Measurements from ENCODE around the gene MANBA.
A peak's percentile ranks its signal among the peaks of the same experiment; 100 is the strongest.
"Not testable (repeated sequence)": the region's sequence is repeated elsewhere in the genome, so short reads cannot be mapped to it uniquely, and the experiment has no call there.

Gene MANBA

GRCh38 chr4:102761906-102762305 lies 1.1 kb upstream of the MANBA start:
- DNase-seq (ENCODE audit: low spot score): no peak

DNA sequence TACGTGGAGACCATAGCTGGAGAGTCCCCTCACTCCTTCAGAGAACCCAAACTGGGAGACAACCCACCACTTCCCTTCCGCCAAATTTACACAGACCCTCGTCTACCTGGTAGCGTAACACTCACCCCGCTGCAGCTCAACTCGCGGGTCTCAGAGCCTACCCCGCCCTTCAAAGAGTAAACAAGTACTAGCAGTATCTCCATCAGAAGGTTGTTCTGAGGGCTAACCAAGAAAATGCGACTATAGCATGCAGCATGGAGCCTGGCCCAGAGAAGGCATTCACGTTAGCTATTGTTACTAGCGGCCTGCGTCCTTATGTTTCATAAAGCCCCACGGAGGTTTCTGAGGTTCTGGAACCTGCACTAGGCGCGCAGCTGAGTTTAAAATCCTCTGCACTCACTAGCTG lies 531 bp upstream of the MANBA start:
- peak; percentile 70 for DNase-seq (ENCODE audit: low spot score)

- DNase-seq (ENCODE audit: low spot score): peak; percentile 54
Measured at GRCh38 chr4:102759831-102760644, 730 bp downstream of the MANBA start.

DNA sequence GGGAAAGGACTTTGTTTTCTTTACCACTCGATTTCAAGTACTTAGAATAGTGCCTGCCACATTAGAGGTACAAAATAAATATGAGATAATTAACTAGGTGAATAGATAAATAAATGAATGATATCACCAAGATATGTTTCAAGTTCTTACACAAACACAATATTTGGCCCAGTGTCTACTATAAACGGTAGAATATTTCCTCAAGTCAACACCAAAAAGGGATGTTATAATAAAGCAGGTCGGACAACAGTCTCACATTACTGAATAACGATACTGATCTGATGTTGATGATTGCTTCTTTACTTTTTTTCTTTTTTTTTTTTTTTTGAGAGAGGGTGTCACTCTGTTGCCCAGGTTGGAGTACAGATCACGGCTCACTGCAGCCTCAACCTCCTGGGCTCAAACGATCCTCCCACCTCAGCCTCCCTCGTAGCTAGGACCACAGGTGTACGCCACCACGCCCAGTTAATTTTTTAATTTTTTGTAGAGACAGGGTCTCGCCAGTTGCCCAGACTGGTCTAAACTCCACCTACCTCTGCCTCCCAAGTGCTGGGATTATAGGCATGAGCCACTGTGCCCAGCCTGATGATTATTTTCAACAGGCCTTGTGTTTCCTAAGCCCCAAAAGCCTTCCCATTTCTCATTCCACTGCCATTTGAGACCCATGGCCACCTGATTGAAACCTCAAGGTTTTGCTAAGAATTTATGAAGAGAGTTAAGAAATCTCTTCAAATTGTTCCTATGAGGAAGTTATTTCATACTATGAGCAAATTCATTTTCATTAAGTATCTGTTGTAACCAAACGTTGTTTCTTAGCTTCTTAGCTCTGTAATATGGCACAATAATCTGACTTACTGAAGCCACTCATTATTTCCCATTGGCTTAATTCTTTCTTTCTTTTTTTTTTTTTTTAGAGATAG lies 2.3 kb downstream of the MANBA start:
- no peak for DNase-seq (ENCODE audit: low spot score)

DNA sequence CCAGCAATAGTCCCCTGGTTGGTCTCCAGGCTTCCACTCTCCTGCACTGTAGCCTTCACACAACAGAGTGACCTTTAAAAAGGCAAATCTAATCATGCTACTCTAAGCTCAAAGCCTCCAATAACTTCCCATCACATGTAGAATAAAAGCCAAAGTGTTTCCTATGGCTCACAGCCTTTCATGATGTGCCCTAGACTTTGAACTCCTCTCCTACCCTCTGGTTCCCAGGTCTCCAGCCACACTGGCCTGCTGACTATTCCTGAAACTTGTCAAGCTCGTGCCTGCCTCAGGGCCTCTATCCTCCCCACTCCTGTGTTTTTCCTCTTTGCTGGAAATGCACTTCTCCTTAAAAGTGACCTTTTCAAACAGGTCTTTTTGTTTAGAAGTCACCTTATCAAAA lies 3.1 kb downstream of the MANBA start:
- peak; percentile 7 for DNase-seq (ENCODE audit: low spot score)

GRCh38 chr4:102754044-102754443 lies 6.7 kb downstream of the MANBA start:
- DNase-seq (ENCODE audit: low spot score): no peak

DNA sequence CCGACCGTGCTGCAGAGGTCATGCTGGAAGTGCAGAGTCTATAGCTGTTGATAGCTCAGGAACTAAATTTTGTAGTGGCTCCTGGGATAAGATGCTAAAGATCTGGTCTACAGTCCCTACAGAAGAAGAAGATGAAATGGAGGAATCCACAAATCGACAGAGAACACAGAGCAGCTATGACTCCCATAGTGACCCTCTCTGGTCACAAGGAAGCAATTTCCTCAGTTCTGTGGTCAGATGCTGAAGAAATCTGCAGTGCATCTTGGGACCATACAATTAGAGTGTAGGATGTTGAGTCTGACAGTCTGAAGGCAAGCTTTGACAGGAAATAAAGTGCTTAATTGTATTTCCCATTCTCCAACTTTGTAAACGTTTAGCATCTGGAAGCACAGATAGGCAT lies 8.8 kb downstream of the MANBA start:
- no peak for DNase-seq (ENCODE audit: low spot score)

GRCh38 chr4:102743352-102743751 lies 17.4 kb downstream of the MANBA start:
- not testable (repeated sequence) for DNase-seq (ENCODE audit: low spot score)

GRCh38 chr4:102738802-102739201 lies 22.0 kb downstream of the MANBA start:
- DNase-seq (ENCODE audit: low spot score): not testable (repeated sequence)

DNA sequence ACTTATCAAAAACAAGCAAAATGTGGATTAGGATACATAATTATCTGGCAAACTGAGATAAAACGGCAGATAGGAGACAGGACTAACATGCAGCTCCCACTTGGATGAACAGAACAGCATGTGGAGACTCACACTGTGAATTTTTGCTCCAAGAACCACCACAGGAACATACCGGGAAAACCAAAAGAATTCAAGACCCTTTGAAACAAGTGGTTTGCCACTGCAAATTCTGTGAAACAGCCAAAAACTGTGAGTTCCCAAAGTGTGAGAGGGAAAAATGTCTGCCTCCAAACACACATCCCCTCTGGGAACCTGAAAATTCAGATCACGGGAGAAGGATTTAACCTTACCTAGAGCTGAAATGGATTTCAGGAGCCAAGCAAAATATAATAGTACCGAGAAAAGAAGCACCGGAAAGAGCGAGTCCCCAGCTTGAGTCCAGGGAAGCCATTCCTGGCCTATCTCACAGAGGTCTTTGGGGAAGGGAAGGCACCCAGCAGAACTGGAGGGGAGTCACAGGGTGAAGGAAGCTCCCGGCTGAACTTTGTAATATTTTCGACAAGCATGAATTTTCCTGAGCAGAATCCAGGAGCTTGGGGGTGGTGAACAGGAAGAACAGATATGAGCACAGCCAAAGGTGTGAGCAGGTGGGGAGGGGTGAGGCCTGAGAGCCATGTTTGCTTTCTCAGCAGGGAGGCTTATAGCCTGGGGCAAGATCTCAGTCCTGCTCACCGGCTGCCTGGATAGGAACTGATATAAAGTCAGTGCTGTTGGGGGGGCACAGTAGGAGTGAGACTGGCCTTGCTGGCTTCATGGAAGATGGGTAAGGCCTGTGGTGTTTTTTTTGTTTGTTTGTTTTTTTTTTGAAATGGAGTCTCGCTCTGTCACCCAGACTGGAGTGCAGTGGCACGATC lies 23.9 kb downstream of the MANBA start:
- DNase-seq (ENCODE audit: low spot score): no peak

- no peak for DNase-seq (ENCODE audit: low spot score)
Measured at GRCh38 chr4:102735582-102735981, 25.2 kb downstream of the MANBA start.

DNA sequence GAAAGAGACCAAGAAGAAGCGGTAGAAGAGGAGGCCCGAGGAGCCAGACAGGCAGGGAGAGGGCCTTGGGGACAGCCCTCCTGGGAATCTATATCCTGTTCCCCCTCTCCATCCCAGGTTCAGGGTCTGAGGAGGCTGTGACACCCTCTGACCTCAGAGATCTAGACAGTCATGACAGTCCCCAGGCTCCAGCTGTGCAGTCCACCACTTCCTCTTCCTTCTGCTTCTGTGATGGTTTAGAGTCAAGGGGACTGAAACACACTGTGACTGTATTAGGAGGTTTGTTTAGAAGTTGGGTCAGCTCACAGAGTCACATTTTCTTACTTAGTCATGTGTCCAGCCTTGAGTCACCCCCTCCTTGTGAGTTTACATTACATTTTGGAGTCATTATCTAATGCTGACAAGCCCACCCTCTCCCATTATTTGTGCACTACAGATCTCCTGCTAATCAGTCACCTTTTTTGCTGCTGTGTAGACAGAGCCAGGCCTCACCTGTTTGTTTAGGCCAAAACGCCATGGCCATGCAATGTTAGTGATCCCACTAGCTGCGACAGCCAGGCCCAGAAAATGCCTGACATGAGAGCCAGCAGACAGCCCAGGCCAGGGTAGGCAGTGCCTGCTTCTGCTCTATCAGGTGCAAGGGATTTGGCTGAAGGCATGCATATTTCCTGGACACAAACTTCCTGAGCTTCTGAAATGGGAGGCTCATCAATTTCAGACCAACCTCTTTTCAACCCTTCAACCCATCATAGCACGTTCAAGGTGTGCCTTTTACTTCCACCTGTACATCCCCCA lies 26.0 kb downstream of the MANBA start:
- no peak for DNase-seq (ENCODE audit: low spot score)

DNA sequence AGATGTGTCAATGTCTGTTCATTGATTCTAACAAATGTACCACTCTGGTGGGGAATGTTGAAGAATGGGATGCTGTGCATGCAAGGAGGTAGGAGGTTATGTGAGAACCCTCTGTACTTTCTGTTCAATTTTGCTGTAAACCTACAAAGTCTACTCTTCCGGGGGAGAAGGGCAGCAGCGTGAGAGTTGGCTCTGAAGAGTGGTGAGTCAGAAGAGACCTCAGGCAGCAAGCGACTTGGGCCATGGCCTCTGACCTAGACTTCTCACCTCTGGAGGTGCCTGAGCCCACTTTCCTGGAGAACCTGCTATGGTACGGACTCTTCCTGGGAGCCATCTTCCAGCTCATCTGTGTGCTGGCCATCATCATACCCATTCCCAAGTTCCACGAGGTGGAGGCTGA lies 26.7 kb downstream of the MANBA start:
- no peak for DNase-seq (ENCODE audit: low spot score)

GRCh38 chr4:102733084-102733483 lies 27.7 kb downstream of the MANBA start:
- DNase-seq (ENCODE audit: low spot score): no peak

- no peak for DNase-seq (ENCODE audit: low spot score)
Measured at GRCh38 chr4:102732678-102733077, 28.1 kb downstream of the MANBA start.

DNA sequence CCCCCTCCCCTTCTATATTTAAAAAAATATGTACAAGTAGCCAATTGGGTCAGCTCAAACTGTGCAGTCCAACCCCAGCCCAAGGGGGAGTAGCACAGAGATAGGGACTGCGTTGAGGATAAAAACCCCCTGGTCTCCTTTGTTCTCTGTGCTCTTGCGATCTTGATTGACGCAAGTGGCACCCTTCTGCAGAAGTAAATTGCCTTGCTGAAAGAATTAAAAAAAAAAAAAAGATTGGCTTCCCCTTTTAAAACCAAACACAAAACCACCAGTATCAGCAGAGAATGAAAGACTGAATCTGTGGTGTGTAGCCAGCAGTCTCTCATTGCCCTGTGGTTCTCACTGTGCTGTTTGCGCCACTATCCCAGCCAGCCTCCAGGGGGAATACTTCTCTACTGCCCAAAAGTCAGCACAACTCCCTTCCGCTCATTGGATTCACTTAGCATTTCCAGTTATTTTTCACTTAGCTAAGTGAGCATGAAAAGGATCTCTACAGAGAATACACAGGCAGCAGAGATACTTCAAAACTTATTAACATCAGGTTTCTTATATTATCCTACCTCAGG lies 29.7 kb downstream of the MANBA start:
- peak; percentile 20 for DNase-seq (ENCODE audit: low spot score)

DNA sequence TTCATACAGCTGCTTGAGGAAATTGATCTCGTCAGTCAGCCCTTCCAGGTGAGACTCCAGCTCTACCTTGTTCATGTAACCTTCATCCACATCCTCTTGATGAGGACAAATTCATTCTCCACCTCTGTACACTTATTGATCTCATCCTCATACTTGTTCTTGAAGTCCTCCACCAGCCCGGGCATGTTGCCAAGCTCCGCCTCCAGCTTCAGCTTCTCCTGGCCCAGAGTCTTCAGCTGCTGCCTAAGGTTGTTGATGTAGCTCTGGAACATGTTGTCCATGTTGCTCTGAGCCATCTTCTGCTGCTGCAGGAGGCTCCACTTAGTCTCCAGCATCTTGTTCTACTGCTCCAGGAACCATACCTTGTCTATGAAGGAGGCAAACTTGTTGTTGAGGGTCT lies 31.3 kb downstream of the MANBA start:
- DNase-seq (ENCODE audit: low spot score): not testable (repeated sequence)

GRCh38 chr4:102726919-102727318 lies 33.8 kb downstream of the MANBA start:
- not testable (repeated sequence) for DNase-seq (ENCODE audit: low spot score)

GRCh38 chr4:102726068-102726467 lies 34.7 kb downstream of the MANBA start:
- no peak for DNase-seq (ENCODE audit: low spot score)

GRCh38 chr4:102725229-102725628 lies 35.5 kb downstream of the MANBA start:
- no peak for DNase-seq (ENCODE audit: low spot score)

DNA sequence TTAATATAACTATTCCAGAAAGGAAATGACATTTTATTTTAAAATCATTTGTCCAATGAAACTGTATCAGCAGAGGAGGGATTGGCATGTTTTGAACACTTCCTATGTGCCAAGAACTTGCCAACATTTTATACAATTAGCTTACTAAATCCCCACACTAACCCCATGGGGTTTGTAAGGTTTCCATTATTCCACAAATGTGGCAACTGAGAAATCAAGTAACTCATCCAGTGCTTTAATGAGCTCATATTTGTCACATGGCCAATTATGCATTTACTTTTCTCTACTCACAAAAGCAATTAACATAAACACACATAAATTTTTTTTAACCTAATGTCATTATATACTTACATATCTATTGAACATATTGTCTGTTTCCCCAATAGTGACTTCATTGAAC lies 37.3 kb downstream of the MANBA start:
- DNase-seq (ENCODE audit: low spot score): no peak
